SK-N-SH (cell line): ENCODE data around the gene S100A7. TPM values are rescaled to one million over a fixed set of nuclear protein-coding genes. Genes with fewer than 3 reads are reported as not detected.

Experiments
- CTCF ChIA-PET: fragments of 300-600, 350-600 bp; formaldehyde crosslinking; extraction: SDS; loops from one replicate; lab custom pipeline; 2021; lab: Yijun Ruan, JAX
- POLR2A ChIA-PET: fragments of 350-600 bp; sonication (Branson Sonifier 250); formaldehyde crosslinking; extraction: SDS; loops from one replicate; lab custom pipeline; 2020; ENCODE audit warnings: antibody characterized with exemption, inconsistent platforms; lab: Yijun Ruan, JAX
- DNase-seq: peaks from one replicate; pipeline ENCODE4 v3.0.0; 2012
- H2AFZ ChIP-seq: fragments of 200-600 bp; sonication (generic); 2 replicates; pipeline ENCODE4 v1.8.1; 2016; ENCODE audit warnings: antibody characterized with exemption, mild to moderate bottlenecking, low read depth
- H3F3A ChIP-seq: fragments of 200-600 bp; sonication (generic); replicated peaks from 2 replicates; pipeline ENCODE3; 2016; ENCODE audit warnings: antibody characterized with exemption, mild to moderate bottlenecking; ENCODE audit not compliant: insufficient read depth
- H3K27ac ChIP-seq, 2 experiments: fragments of 200-500 bp in 1 of 2; fragments of 200-600 bp in 1 of 2; sonication (Bioruptor generic) in 1 of 2; sonication (generic), shearing (Covaris generic) in 1 of 2; 2 replicates each; pipeline versions ENCODE4 v1.5.1 to v1.6.1; 2014 to 2016; ENCODE audit warnings: low read depth in 2 of 2, inconsistent platforms in 1 of 2, low read length in 1 of 2, mild to moderate bottlenecking in 1 of 2, mixed read lengths in 1 of 2
- H3K27me3 ChIP-seq: fragments of 200-600 bp; sonication (generic), shearing (Covaris generic); 2 replicates; pipeline ENCODE4 v1.6.1; 2016; ENCODE audit warnings: mixed run types; ENCODE audit not compliant: insufficient read depth
- H3K36me3 ChIP-seq, 2 experiments: fragments of 200-500 bp in 1 of 2; fragments of 200-600 bp in 1 of 2; sonication (Bioruptor generic) in 1 of 2; sonication (generic) in 1 of 2; replicated peaks in 1 of 2; 2 replicates each; pipeline versions ENCODE3 to v1.5.1; 2014 to 2016; ENCODE audit warnings: low read length in 1 of 2, mild to moderate bottlenecking in 1 of 2; ENCODE audit not compliant: insufficient read depth in 2 of 2, control insufficient read depth in 1 of 2
- H3K4me1 ChIP-seq, 2 experiments: fragments of 200-500 bp in 1 of 2; fragments of 200-600 bp in 1 of 2; sonication (Bioruptor generic) in 1 of 2; sonication (generic), shearing (Covaris generic) in 1 of 2; 2 replicates each; pipeline versions ENCODE4 v1.5.1 to v1.6.1; 2014 to 2016; ENCODE audit warnings: low read depth in 1 of 2, low read length in 1 of 2, mixed run types in 1 of 2; ENCODE audit not compliant: insufficient read depth in 2 of 2, control insufficient read depth in 1 of 2
- H3K4me2 ChIP-seq: fragments of 200-600 bp; sonication (generic), shearing (Covaris generic); 2 replicates; pipeline ENCODE4 v1.6.1; 2017; ENCODE audit warnings: mixed run types
- H3K4me3 ChIP-seq, 2 experiments: fragments of 200-500 bp in 1 of 2; fragments of 200-600 bp in 1 of 2; sonication (Bioruptor generic) in 1 of 2; sonication (generic), shearing (Covaris generic) in 1 of 2; 2 replicates each; pipeline versions ENCODE4 v1.5.1 to v1.8.1; 2014 to 2016; ENCODE audit warnings: low read depth in 2 of 2, inconsistent platforms in 1 of 2, low read length in 1 of 2, mild to moderate bottlenecking in 1 of 2, mixed read lengths in 1 of 2, moderate library complexity in 1 of 2
- H3K79me2 ChIP-seq: fragments of 200-600 bp; sonication (generic); 2 replicates; pipeline ENCODE4 v1.8.1; 2017; ENCODE audit warnings: mild to moderate bottlenecking; ENCODE audit not compliant: insufficient read depth
- H3K9ac ChIP-seq: fragments of 200-600 bp; sonication (generic); 2 replicates; pipeline ENCODE4 v1.6.1; 2017; ENCODE audit warnings: mixed run types
- H3K9me2 ChIP-seq: fragments of 200-600 bp; sonication (generic); 2 replicates; pipeline ENCODE4 v1.6.1; 2017; ENCODE audit warnings: mixed run types
- H3K9me3 ChIP-seq: fragments of 200-600 bp; sonication (generic); 2 replicates; pipeline ENCODE4 v1.6.1; 2017; ENCODE audit warnings: mixed run types, mild to moderate bottlenecking, moderate library complexity
- H4K20me1 ChIP-seq: fragments of 200-600 bp; sonication (generic); 2 replicates; pipeline ENCODE4 v1.6.1; 2017; ENCODE audit warnings: mild to moderate bottlenecking, mixed run types; ENCODE audit not compliant: insufficient read depth
- CTCF ChIP-seq: fragments of 200-600 bp; sonication (generic); IDR thresholded peaks from 2 replicates; pipeline ENCODE4 v1.6.1; 2017; ENCODE audit warnings: antibody characterized with exemption, mild to moderate bottlenecking, moderate library complexity
- ELF1 ChIP-seq: IDR thresholded peaks from 2 replicates; pipeline ENCODE4 v1.4.0; 2012
- GATA2 ChIP-seq: sonication (generic); formaldehyde crosslinking; IDR thresholded peaks from 2 replicates; pipeline ENCODE4 v1.5.0; 2020; ENCODE audit warnings: mild to moderate bottlenecking, missing genetic modification reagents
- IRF3 ChIP-seq: fragments of 150-350 bp; IDR thresholded peaks from 2 replicates; pipeline ENCODE4 v1.6.1; 2016; ENCODE audit warnings: mild to moderate bottlenecking, low read depth, low read length
- MAX ChIP-seq: IDR thresholded peaks from 2 replicates; pipeline ENCODE4 v1.4.0; 2012; ENCODE audit warnings: low read depth
- NRF1 ChIP-seq: IDR thresholded peaks from 2 replicates; pipeline ENCODE4 v1.6.1; 2012; ENCODE audit warnings: low read depth, mild to moderate bottlenecking, low read length
- TAF1 ChIP-seq: IDR thresholded peaks from 2 replicates; pipeline ENCODE4 v1.6.1; 2012; ENCODE audit warnings: low read depth, mild to moderate bottlenecking, low read length, moderate library complexity, borderline replicate concordance
- USF2 ChIP-seq: fragments of 150-350 bp; IDR thresholded peaks from 2 replicates; pipeline ENCODE4 v1.6.1; 2017; ENCODE audit warnings: antibody characterized with exemption, low read length, low read depth, borderline replicate concordance
- WGBS: methylation state at CpG from one replicate; pipeline ENCODE4 v1.1.6; 2017; ENCODE audit warnings: low lambda C conversion rate; 5-methylcytosine and 5-hydroxymethylcytosine counted together
- polyA plus RNA-seq, 3 experiments: library from polyadenylated mRNA; depleted of rRNA; stranded (reverse); fragments of >200 nt; gene quantifications; 2 replicates each; pipeline ENCODE4 v1.2.3, GENCODE V29; 2012

S100A7 gene
- polyA plus RNA-seq, 1 of the 3 experiments (the other 2 are of a cell fraction): not detected

- no peaks in the 10 kb centered on the region for H3K36me3 ChIP-seq
- no peaks in the 10 kb centered on the region for H3K4me1 ChIP-seq
- no peak overlapping the region for H3K9ac ChIP-seq
- DNase-seq: no peak
- POLR2A ChIA-PET: no interaction called here
- no peak overlapping the region for H2AFZ ChIP-seq
- no peaks in the 10 kb centered on the region for H3K9me2 ChIP-seq
- H3K9me3 ChIP-seq: no peaks in the 10 kb centered on the region
- no peaks in the 10 kb centered on the region for H3F3A ChIP-seq
- no peak overlapping the region for H3K27ac ChIP-seq
- TF ChIP-seq CTCF (peak; percentile 11; the same call in 1 of the 2 replicates), GATA2 (CRISPR knock-in tag) (no peak), USF2 (no peak), ELF1 (no peak)
- H3K79me2 ChIP-seq: no peaks in the 10 kb centered on the region
- H4K20me1 ChIP-seq: no peaks in the 10 kb centered on the region
- WGBS: 0% methylated on average over 3 of the region's 6 CpGs
- peaks cover 12% of the 10 kb centered on the region; the same call in 1 of the 2 replicates for H3K27me3 ChIP-seq
- CTCF ChIA-PET: interaction anchor here (2.3 kb wide), 1 partner anchor 66 kb away, joined by 10 read pairs; no protein-coding TSS in a partner anchor
- H3K4me3 ChIP-seq: no peak overlapping the region
- H3K4me2 ChIP-seq: no peak overlapping the region
Measured at GRCh38 chr1:153428791-153429190, 31.7 kb downstream of the S100A7 start.

- Histone ChIP-seq H3K36me3 (no peaks in the 10 kb centered on the region), H3F3A (no peaks in the 10 kb centered on the region), H3K4me1 (no peaks in the 10 kb centered on the region), H3K9ac (no peak overlapping the region), H3K79me2 (no peaks in the 10 kb centered on the region), H3K27me3 (peaks cover 8% of the 10 kb centered on the region; the same call in 1 of the 2 replicates), H2AFZ (no peak overlapping the region), H3K4me3 (no peak overlapping the region), H3K9me3 (no peaks in the 10 kb centered on the region), H3K27ac (no peak overlapping the region), H4K20me1 (no peaks in the 10 kb centered on the region), H3K4me2 (no peak overlapping the region), H3K9me2 (no peaks in the 10 kb centered on the region)
- TF ChIP-seq USF2: no peak
- TF ChIP-seq IRF3: no peak
- TF ChIP-seq GATA2 (CRISPR knock-in tag): no peak
- no peak for TF ChIP-seq TAF1
- TF ChIP-seq NRF1: no peak
- no peak for TF ChIP-seq MAX
- 5% methylated on average over 7 of the region's 12 CpGs for WGBS
- CTCF ChIA-PET: interaction anchor here (2.3 kb wide), 1 partner anchor 67 kb away, joined by 10 read pairs; no protein-coding TSS in a partner anchor
- no peak for DNase-seq
- POLR2A ChIA-PET: no interaction called here
Measured at GRCh38 chr1:153428073-153428638, 32.3 kb downstream of the S100A7 start.
